C1 segment of cervical spinal cord (tissue), 14 donors: ENCODE measurements around the gene TDRD3.
"Not testable (repeated sequence)": the region's sequence is repeated elsewhere in the genome, so short reads cannot be mapped to it uniquely, and the experiment has no call there.

Experiments used
- DNase-seq, 14 donors: peaks; one replicate each; lab custom pipeline; 2025; lab: John Stamatoyannopoulos, UW

The TDRD3 gene

GRCh38 chr13:60398379-60398891, 1.4 kb downstream of the TDRD3 start:
- no peak for DNase-seq

GRCh38 chr13:60398907-60399589, 2.0 kb downstream of the TDRD3 start:
- peak in 1 of 14 donors; percentile 8 for DNase-seq

- DNase-seq, result no peak
These were observed 5.0 kb downstream of the TDRD3 start for GRCh38 chr13:60402022-60402421.

GRCh38 chr13:60407095-60407494, 10.1 kb downstream of the TDRD3 start:
- DNase-seq, result no peak

GRCh38 chr13:60407852-60408251, 10.8 kb downstream of the TDRD3 start:
- not testable (repeated sequence) for DNase-seq

GRCh38 chr13:60409574-60410292, 12.7 kb downstream of the TDRD3 start:
- not testable (repeated sequence) for DNase-seq

GRCh38 chr13:60410299-60410698, 13.3 kb downstream of the TDRD3 start:
- no peak for DNase-seq

GRCh38 chr13:60411464-60411863, 14.4 kb downstream of the TDRD3 start:
- no peak for DNase-seq

GRCh38 chr13:60411983-60412382, 15.0 kb downstream of the TDRD3 start:
- no peak for DNase-seq

GRCh38 chr13:60412909-60413616, 16.0 kb downstream of the TDRD3 start:
- no peak for DNase-seq

- DNase-seq, result no peak
These were observed 17.2 kb downstream of the TDRD3 start for GRCh38 chr13:60414177-60414576.

- DNase-seq, result no peak
These were observed 20.7 kb downstream of the TDRD3 start for GRCh38 chr13:60417734-60418133.

- no peak for DNase-seq
These were observed 21.9 kb downstream of the TDRD3 start for GRCh38 chr13:60418954-60419353.

GRCh38 chr13:60425332-60425731, 28.3 kb downstream of the TDRD3 start:
- no peak for DNase-seq

- DNase-seq, result no peak
These were observed 29.1 kb downstream of the TDRD3 start for GRCh38 chr13:60426075-60426474.

GRCh38 chr13:60427285-60427684, 30.3 kb downstream of the TDRD3 start:
- no peak for DNase-seq

- DNase-seq, result peak in 1 of 14 donors; percentile 24
These were observed 34.2 kb downstream of the TDRD3 start for GRCh38 chr13:60431108-60431700.

GRCh38 chr13:60433505-60433904, 36.5 kb downstream of the TDRD3 start:
- DNase-seq, result no peak

GRCh38 chr13:60435762-60436374, 38.8 kb downstream of the TDRD3 start:
- no peak for DNase-seq

GRCh38 chr13:60439201-60439600, 42.2 kb downstream of the TDRD3 start:
- DNase-seq, result no peak

- DNase-seq, result no peak
These were observed 44.7 kb downstream of the TDRD3 start for GRCh38 chr13:60441761-60442160.
